ENCODE results near the gene NID1.

- TF ChIP-seq, protein P1, sequence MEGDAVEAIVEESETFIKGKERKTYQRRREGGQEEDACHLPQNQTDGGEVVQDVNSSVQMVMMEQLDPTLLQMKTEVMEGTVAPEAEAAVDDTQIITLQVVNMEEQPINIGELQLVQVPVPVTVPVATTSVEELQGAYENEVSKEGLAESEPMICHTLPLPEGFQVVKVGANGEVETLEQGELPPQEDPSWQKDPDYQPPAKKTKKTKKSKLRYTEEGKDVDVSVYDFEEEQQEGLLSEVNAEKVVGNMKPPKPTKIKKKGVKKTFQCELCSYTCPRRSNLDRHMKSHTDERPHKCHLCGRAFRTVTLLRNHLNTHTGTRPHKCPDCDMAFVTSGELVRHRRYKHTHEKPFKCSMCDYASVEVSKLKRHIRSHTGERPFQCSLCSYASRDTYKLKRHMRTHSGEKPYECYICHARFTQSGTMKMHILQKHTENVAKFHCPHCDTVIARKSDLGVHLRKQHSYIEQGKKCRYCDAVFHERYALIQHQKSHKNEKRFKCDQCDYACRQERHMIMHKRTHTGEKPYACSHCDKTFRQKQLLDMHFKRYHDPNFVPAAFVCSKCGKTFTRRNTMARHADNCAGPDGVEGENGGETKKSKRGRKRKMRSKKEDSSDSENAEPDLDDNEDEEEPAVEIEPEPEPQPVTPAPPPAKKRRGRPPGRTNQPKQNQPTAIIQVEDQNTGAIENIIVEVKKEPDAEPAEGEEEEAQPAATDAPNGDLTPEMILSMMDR (optimal IDR thresholded peaks at IDR 0.05 in 1 of 3, IDR thresholded peaks at IDR 0.05 in 1 of 3, conservative IDR thresholded peaks at IDR 0.05 in 1 of 3; ENCODE audit: extremely low read depth in 1 of 3, insufficient read depth in 2 of 3, low read length in 3 of 3), result no peak
- no peak for TF ChIP-seq EZH2 (IDR thresholded peaks at IDR 0.05; ENCODE audit: low read length)
Observed at GRCh38 chr1:235938709-235939479, 126.0 kb downstream of the NID1 start.

Data from keratinocyte (primary cell).